K562 (cell line): ENCODE measurements around the gene SLC35A2. TPM values are rescaled to one million over a fixed set of nuclear protein-coding genes. Genes with fewer than 3 reads are reported as not detected.

Source experiments
- ATAC-seq: fragments of 200-7000 bp; cut with Tn5 transposase; 3 replicates; pipeline ENCODE4 v1.9.1; 2020; ENCODE audit warnings: moderate library complexity
- BruUV-seq: library from RNA; stranded (reverse); fragments of 400-500 nt; replicated peaks from 2 replicates; lab custom pipeline; 2021; lab: Mats Ljungman, UMichigan
- CTCF ChIA-PET: fragments of 300-600 bp; formaldehyde crosslinking; extraction: SDS; loops from one replicate; lab custom pipeline; 2021; ENCODE audit warnings: low intra/inter-chr PET ratio; lab: Yijun Ruan, JAX
- POLR2A ChIA-PET: fragments of 300-600, 350-650 bp; sonication (Branson Sonifier 250); formaldehyde crosslinking; extraction: SDS; loops from one replicate; lab custom pipeline; 2021; ENCODE audit warnings: antibody characterized with exemption, inconsistent platforms; lab: Yijun Ruan, JAX
- DNase-seq, 4 experiments: peaks; one replicate each; pipeline versions ENCODE4 v3.0.0 to v3.0.0-alpha.2; 2011 to 2018; ENCODE audit warnings: low spot score in 3 of 4, mixed read lengths in 3 of 4; ENCODE audit errors: extremely low read depth in 1 of 4
- FAIRE-seq: peaks from 2 replicates; lab custom pipeline; 2011; peaks lifted over from hg19 to GRCh38; lab: Jason Lieb, UNC
- H2AFZ ChIP-seq: 2 replicates; pipeline ENCODE4 v1.6.0; 2011; ENCODE audit warnings: low read depth, low read length, control low read depth, inconsistent platforms
- H3K27ac ChIP-seq: fragments of 200-600 bp; 3 replicates; pipeline ENCODE4 v1.8.0; 2011; ENCODE audit warnings: low read depth, mild to moderate bottlenecking, control low read depth, inconsistent platforms, low read length, moderate library complexity, mixed read lengths; ENCODE audit errors: extremely low read depth
- H3K27me3 ChIP-seq, 2 experiments: fragments of 300-600 bp in 1 of 2; 2 replicates in 1 of 2; 3 replicates in 1 of 2; pipeline versions ENCODE4 v1.6.0 to v1.8.0; 2011; ENCODE audit warnings: inconsistent platforms in 2 of 2, low read length in 2 of 2, mild to moderate bottlenecking in 1 of 2, mixed read lengths in 1 of 2, moderate library complexity in 1 of 2; ENCODE audit not compliant: control insufficient read depth in 2 of 2, insufficient read depth in 2 of 2
- H3K36me3 ChIP-seq: fragments of 300-600 bp; 3 replicates; pipeline ENCODE4 v1.8.0; 2011; ENCODE audit warnings: mild to moderate bottlenecking, low read length, inconsistent platforms; ENCODE audit not compliant: control insufficient read depth, insufficient read depth
- H3K4me1 ChIP-seq, 2 experiments: fragments of 200-600 bp in 1 of 2; replicated peaks in 1 of 2; 2 replicates in 1 of 2; 3 replicates in 1 of 2; pipeline versions ENCODE4 v1.5.1 to v1.8.0; 2011; ENCODE audit warnings: inconsistent platforms in 2 of 2, low read length in 2 of 2, mild to moderate bottlenecking in 1 of 2, mixed read lengths in 1 of 2, moderate library complexity in 1 of 2; ENCODE audit not compliant: control insufficient read depth in 2 of 2, insufficient read depth in 2 of 2
- H3K4me2 ChIP-seq: 2 replicates; pipeline ENCODE4 v1.6.1; 2011; ENCODE audit warnings: low read length, control low read depth, inconsistent platforms, mixed read lengths; ENCODE audit not compliant: insufficient read depth
- H3K4me3 ChIP-seq: fragments of 200-600 bp; sonication (generic), shearing (Covaris generic); 2 replicates; pipeline ENCODE4 v1.5.1; 2016; ENCODE audit warnings: control low read depth, inconsistent platforms
- H3K79me2 ChIP-seq: fragments of 200-600 bp; 3 replicates; pipeline ENCODE4 v1.8.0; 2011; ENCODE audit warnings: low read length, inconsistent platforms; ENCODE audit not compliant: control insufficient read depth, insufficient read depth
- H3K9ac ChIP-seq, 2 experiments: 2 replicates each; pipeline versions ENCODE4 v1.6.0 to v1.6.1; 2011; ENCODE audit warnings: low read depth in 2 of 2, low read length in 2 of 2, control low read depth in 1 of 2, inconsistent platforms in 1 of 2, mild to moderate bottlenecking in 1 of 2, mixed read lengths in 1 of 2; ENCODE audit not compliant: insufficient read depth in 1 of 2
- H3K9me1 ChIP-seq: one replicate; pipeline ENCODE4 v1.6.0; 2011; ENCODE audit warnings: inconsistent platforms, mild to moderate bottlenecking, low read length, moderate library complexity; ENCODE audit not compliant: control insufficient read depth, insufficient read depth
- H3K9me3 ChIP-seq: replicated peaks from 2 replicates; pipeline ENCODE4 v1.5.1; 2011; ENCODE audit warnings: low read depth, low read length, inconsistent platforms; ENCODE audit not compliant: control insufficient read depth, insufficient read depth
- H4K20me1 ChIP-seq: replicated peaks from 2 replicates; pipeline ENCODE4 v1.6.1; 2011; ENCODE audit warnings: low read length, inconsistent platforms, mixed read lengths; ENCODE audit not compliant: control insufficient read depth, insufficient read depth
- FOXJ3 ChIP-seq: sonication (generic); formaldehyde crosslinking; IDR thresholded peaks from 2 replicates; pipeline ENCODE4 v1.4.0; 2020; ENCODE audit warnings: mild to moderate bottlenecking, missing genetic modification reagents
- NR3C1 ChIP-seq: sonication (generic); formaldehyde crosslinking; IDR thresholded peaks from 2 replicates; pipeline ENCODE4 v1.8.1; 2022; ENCODE audit warnings: missing genetic modification reagents
- RBM22 ChIP-seq: fragments of 200-400 bp; formaldehyde crosslinking; IDR thresholded peaks from 2 replicates; pipeline ENCODE4 v1.6.1; 2018; ENCODE audit warnings: low read length, low read depth; ENCODE audit not compliant: poor library complexity, severe bottlenecking
- TBP ChIP-seq: optimal IDR thresholded peaks from 2 replicates; pipeline ENCODE3; 2011; ENCODE audit warnings: low read depth, low read length, improper control_type of control experiment
- ZNF445 ChIP-seq: fragments of 250-450 bp; sonication (Bioruptor Pico); IDR thresholded peaks from 2 replicates; pipeline ENCODE4 v1.4.0; 2020; ENCODE audit warnings: low read depth, mild to moderate bottlenecking, moderate library complexity
- WGBS: fragments of 100-300 bp; shearing (Covaris generic); methylation state at CpG from one replicate; pipeline ENCODE4 v1.1.6; 2016; ENCODE audit warnings: low coverage, mixed read lengths; ENCODE audit not compliant: insufficient coverage; ENCODE audit errors: missing lambda C conversion rate; 5-methylcytosine and 5-hydroxymethylcytosine counted together
- in situ Hi-C: fragments of 300-500 bp; cut with MboI; formaldehyde crosslinking; loops from 4 replicates; pipeline ENCODE4 v1.15.0; 2018; ENCODE audit warnings: inconsistent platforms, mixed read lengths
- intact Hi-C: fragments of 100-400 bp; cut with micrococcal nuclease; formaldehyde crosslinking; loops from 2 replicates; pipeline ENCODE4 v1.14.2; 2022
- polyA plus RNA-seq, 8 experiments: library from polyadenylated mRNA; depleted of rRNA in 4 of 8; stranded (reverse) in 5 of 8; unstranded in 3 of 8; fragments of >200 nt; fragmentation: Nextera tagmentation in 2 of 8; fragmentation: Illumina TruSeq in 1 of 8; extraction: Ambion mirVana in 2 of 8; extraction: Trizol in 1 of 8; gene quantifications; 2 replicates each; pipeline versions ENCODE4 v1.2.1 to v1.2.3, GENCODE V29; 2011 to 2014; ENCODE audit warnings: inconsistent platforms in 1 of 8, missing spikeins in 1 of 8
- total RNA-seq, 7 experiments: library from RNA; depleted of rRNA in 6 of 7; stranded (reverse); fragments of >200 nt in 6 of 7; fragmentation: Illumina TruSeq in 2 of 7; extraction: Trizol in 2 of 7; gene quantifications; 2 replicates each; pipeline versions ENCODE4 v1.2.1 to v1.2.3, GENCODE V29; 2011 to 2021; ENCODE audit warnings: low replicate concordance in 1 of 7
- TF ChIP-seq, protein P1 (sequence below): fragments of 250-450 bp; sonication (Bioruptor Pico); IDR thresholded peaks from 2 replicates; pipeline ENCODE4 v1.5.0; 2021; ENCODE audit warnings: mild to moderate bottlenecking, moderate library complexity
- TF ChIP-seq, protein P2 (sequence below): sonication (generic); formaldehyde crosslinking; IDR thresholded peaks from 2 replicates; pipeline ENCODE4 v1.8.0; 2022; ENCODE audit warnings: mild to moderate bottlenecking, missing genetic modification reagents

SLC35A2 gene
- total and polyA plus RNA-seq, 9 of the 15 experiments (the other 6 are each of a cell fraction or from before 2014, with no cell fraction given), result 3.3 to 38.9 (median 20.0) TPM

DNA sequence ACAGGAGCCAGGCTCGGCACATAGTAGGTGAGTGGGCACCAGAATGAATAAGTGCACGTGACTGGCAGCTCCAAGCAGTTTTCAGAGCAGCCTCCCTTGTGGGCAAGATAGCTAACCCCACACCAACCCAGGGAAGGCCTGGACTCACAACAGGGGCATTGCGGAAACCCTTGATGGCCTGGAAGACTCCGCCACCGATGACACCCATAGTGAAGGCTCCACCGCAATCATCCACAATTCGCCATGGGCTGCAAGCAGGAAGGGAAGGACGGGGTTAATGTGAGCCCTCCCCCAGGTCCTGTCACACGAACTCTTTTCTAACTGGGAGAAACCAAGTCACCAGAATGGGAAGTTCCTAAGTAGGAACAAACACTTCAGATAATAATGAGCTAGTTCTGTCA lies 14.8 kb downstream of the SLC35A2 start:
- H3K4me2 ChIP-seq, result peak overlapping the region; percentile 85
- TF ChIP-seq NR3C1 (CRISPR knock-in tag) (no peak), TBP (peak; percentile 1), RBM22 (no peak)
- H3K9me1 ChIP-seq, result no peaks in the 10 kb centered on the region
- H3K27me3 ChIP-seq, result no peaks in the 10 kb centered on the region
- H3K9me3 ChIP-seq, result no peaks in the 10 kb centered on the region
- peak overlapping the region; percentile 72 for H3K4me3 ChIP-seq
- BruUV-seq, result no TSS peak
- in situ Hi-C loops, result no loop called here
- H3K9ac ChIP-seq, result peak overlapping the region; percentile 90 to 95
- DNase-seq (peak in 2 of 4 experiments; percentile 28 to 52), FAIRE-seq (no peak), ATAC-seq (no peak)
- intact Hi-C loops, result loop anchor here (5.0 kb wide), 5 partner anchors 34 to 249 kb away; partner anchors contain the start of genes GLOD5 and HDAC6
- peak overlapping the region; percentile 97 for H3K27ac ChIP-seq
- no peak overlapping the region for H2AFZ ChIP-seq
- POLR2A ChIA-PET, result interaction anchor here (2.2 kb wide), 1 partner anchor 15 kb away, joined by 13 read pairs; the partner anchor contains the start of gene SLC35A2
- 37% methylated on average over 8 of the region's 9 CpGs for WGBS
- CTCF ChIA-PET, result no interaction called here
- H3K79me2 ChIP-seq, result peaks cover 61% of the 10 kb centered on the region
- H4K20me1 ChIP-seq, result peaks cover 7% of the 10 kb centered on the region; the same call in 1 of the 2 replicates
- peaks cover 57% of the 10 kb centered on the region for H3K36me3 ChIP-seq
- H3K4me1 ChIP-seq, result peaks cover 11 to 25% of the 10 kb centered on the region in 2 experiments; a peak in 4 of 5 replicates

DNA sequence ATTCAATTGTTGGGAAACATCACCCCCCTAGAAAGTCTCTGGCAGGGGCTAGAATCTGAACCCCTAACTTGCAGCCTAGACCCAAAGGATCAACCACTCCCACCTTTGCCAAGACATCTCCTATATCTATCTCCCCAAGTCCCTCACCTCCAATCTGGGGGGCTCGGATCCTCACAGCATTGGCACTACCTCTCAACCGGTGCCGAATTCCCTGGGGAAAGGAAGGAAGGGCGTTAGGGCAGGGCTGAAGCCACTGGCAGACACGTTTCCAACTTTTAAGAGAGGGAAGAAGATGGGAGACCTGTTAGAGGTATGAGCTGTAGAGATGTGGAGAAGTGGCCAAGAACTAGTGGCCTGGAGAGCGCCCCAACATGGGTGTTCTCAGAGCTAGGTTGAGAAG lies 16.6 kb downstream of the SLC35A2 start:
- Histone ChIP-seq H3K36me3 (peaks cover 46% of the 10 kb centered on the region; the same call in 2 of the 3 replicates), H3K4me2 (no peak overlapping the region), H3K4me1 (peaks cover 17 to 42% of the 10 kb centered on the region in 2 experiments; a peak in 4 of 5 replicates), H3K9me1 (no peaks in the 10 kb centered on the region), H3K9me3 (no peaks in the 10 kb centered on the region), H3K27me3 (no peaks in the 10 kb centered on the region), H4K20me1 (peaks cover 7% of the 10 kb centered on the region; the same call in 1 of the 2 replicates), H3K79me2 (peaks cover 53% of the 10 kb centered on the region), H3K4me3 (no peak overlapping the region), H2AFZ (no peak overlapping the region)
- ATAC-seq (no peak), FAIRE-seq (no peak), DNase-seq (no peak)
- CTCF ChIA-PET, result no interaction called here
- POLR2A ChIA-PET, result no interaction called here
- in situ Hi-C loops (no loop called here), intact Hi-C loops (loop anchor here (5.0 kb wide), 5 partner anchors 33 to 248 kb away; partner anchors contain the start of genes GLOD5 and HDAC6)
- BruUV-seq, result no TSS peak
- WGBS, result 93% methylated on average over 5 of the region's 6 CpGs
- TF ChIP-seq, protein P1, sequence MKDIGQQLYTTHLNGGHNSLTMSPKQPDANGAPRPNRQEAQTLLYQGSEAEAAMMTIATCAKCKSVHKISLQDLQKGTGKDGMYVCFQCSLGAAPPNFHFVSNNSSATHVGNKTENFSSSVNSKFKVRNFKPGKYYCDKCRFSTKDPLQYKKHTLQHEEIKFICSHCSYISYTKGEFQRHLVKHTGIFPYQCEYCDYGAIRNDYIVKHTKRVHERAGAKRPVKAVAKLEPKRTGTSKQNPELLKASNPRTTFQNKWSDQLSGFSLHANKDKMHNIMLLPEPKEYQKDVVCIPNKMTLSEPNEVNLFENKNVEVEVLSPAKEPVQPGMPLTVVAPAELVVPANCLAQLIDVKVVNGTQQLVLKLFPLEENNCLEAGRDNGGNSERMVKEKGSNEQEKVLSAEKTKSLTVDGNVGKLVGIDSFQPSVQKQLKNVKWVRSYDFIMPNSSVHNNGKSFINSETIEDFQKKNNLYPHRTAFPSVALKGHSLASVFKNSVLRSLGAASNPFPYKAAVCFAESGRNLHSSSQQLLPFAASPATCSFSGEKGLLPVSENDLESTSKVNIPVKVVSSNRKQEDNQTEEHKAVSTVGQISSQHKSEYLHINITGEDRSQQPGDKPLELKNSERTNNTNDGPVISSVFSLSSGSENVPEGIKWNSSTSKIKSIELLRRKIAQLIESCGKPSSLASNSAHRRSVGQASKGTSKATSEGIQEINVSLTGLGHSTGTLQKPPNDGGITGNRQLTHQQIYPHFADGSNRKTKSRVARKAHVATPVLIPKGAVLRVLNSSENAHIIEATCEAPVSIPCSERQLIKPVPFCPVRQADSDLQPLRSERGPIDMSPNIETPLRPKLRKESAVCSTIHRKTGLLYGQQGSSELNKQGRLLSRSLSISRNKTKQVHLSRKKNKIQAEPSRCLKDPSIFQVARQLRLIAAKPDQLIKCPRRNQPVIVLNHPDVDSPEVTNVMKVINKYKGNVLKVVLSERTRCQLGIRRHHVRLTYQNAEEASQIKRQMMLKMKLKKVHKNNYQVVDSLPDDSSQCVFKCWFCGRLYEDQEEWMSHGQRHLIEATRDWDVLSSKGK, result no peak
- no peak for TF ChIP-seq ZNF445 (CRISPR knock-in tag)
- no peak for TF ChIP-seq FOXJ3 (CRISPR knock-in tag)
- TF ChIP-seq, protein P2, sequence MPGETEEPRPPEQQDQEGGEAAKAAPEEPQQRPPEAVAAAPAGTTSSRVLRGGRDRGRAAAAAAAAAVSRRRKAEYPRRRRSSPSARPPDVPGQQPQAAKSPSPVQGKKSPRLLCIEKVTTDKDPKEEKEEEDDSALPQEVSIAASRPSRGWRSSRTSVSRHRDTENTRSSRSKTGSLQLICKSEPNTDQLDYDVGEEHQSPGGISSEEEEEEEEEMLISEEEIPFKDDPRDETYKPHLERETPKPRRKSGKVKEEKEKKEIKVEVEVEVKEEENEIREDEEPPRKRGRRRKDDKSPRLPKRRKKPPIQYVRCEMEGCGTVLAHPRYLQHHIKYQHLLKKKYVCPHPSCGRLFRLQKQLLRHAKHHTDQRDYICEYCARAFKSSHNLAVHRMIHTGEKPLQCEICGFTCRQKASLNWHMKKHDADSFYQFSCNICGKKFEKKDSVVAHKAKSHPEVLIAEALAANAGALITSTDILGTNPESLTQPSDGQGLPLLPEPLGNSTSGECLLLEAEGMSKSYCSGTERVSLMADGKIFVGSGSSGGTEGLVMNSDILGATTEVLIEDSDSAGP (CRISPR knock-in tag), result no peak
- TF ChIP-seq, all 486 proteins: peak for 0
- Histone ChIP-seq H3K27ac (no peak overlapping the region), H3K9ac (no peak overlapping the region)
